Stimulated activated CD4-positive, alpha-beta T cell treated with anti-CD3 and anti-CD28 coated beads, Interleukin-4, amount 100 ng/mL, for 48 hours (primary cell): Measurements from ENCODE around the gene WDR18.
A peak's percentile ranks its signal among the peaks of the same experiment; 100 is the strongest.
"Not testable (repeated sequence)": the region's sequence is repeated elsewhere in the genome, so short reads cannot be mapped to it uniquely, and the experiment has no call there.

Experiments used
- DNase-seq, 2 donors: peaks; one replicate each; pipeline ENCODE4 v3.0.0-alpha.2; 2020; ENCODE audit warnings: low read depth in 2 of 2

WDR18 gene

GRCh38 chr19:1019980-1020867 is 36.1 kb downstream of the WDR18 start:
- no peak for DNase-seq

- DNase-seq: peak; percentile 94 to 96
Measured at GRCh38 chr19:1020868-1021425, 36.8 kb downstream of the WDR18 start, which contains the start of gene TMEM259. Gene TMEM259 (minus strand): TSS chr19:1021123. CDS start chr19:1020996, 127 bp downstream.

GRCh38 chr19:1023883-1024188 is 39.7 kb downstream of the WDR18 start:
- not testable (repeated sequence) for DNase-seq

- DNase-seq: not testable (repeated sequence)
Measured at GRCh38 chr19:1025080-1025479, 40.9 kb downstream of the WDR18 start.

GRCh38 chr19:1025960-1026782 is 42.0 kb downstream of the WDR18 start, which contains the start of gene CNN2:
Gene CNN2 (plus strand): TSS chr19:1026608. CDS start chr19:1026662, 54 bp downstream.
- DNase-seq: peak; percentile 64 to 65

GRCh38 chr19:1026783-1027649 is 42.9 kb downstream of the WDR18 start:
- DNase-seq: no peak

GRCh38 chr19:1027650-1028061 is 43.5 kb downstream of the WDR18 start:
- DNase-seq: no peak

- no peak for DNase-seq
Measured at GRCh38 chr19:1028062-1028926, 44.1 kb downstream of the WDR18 start.

GRCh38 chr19:1032264-1032867 is 48.2 kb downstream of the WDR18 start:
- no peak for DNase-seq

- DNase-seq: no peak
Measured at GRCh38 chr19:1035998-1036621, 52.0 kb downstream of the WDR18 start.

- no peak for DNase-seq
Measured at GRCh38 chr19:1037621-1038064, 53.5 kb downstream of the WDR18 start.

GRCh38 chr19:1038978-1039645 is 55.0 kb downstream of the WDR18 start:
- no peak for DNase-seq

GRCh38 chr19:1039646-1040475 is 55.7 kb downstream of the WDR18 start, which contains the start of gene ABCA7:
Gene ABCA7 (plus strand): TSS chr19:1040107. CDS start chr19:1041362, 1,255 bp downstream.
- DNase-seq: peak; percentile 99 to 100

- DNase-seq: peak; percentile 90 to 92
Measured at GRCh38 chr19:1040476-1041271, 56.5 kb downstream of the WDR18 start.

- DNase-seq: no peak
Measured at GRCh38 chr19:1041272-1041834, 57.2 kb downstream of the WDR18 start.

- no peak for DNase-seq
Measured at GRCh38 chr19:1041835-1042685, 57.9 kb downstream of the WDR18 start.
